Occipital lobe (tissue), 2 donors: Measurements from ENCODE around the gene TBATA. TPM values are rescaled to one million over a fixed set of nuclear protein-coding genes. Genes with fewer than 3 reads are reported as not detected.
"Not testable (repeated sequence)": the region's sequence is repeated elsewhere in the genome, so short reads cannot be mapped to it uniquely, and the experiment has no call there.

Experiments used
- DNase-seq: peaks from one replicate; lab custom pipeline; 2025; lab: John Stamatoyannopoulos, UW
- total RNA-seq: library from RNA; depleted of rRNA; stranded (reverse); fragments of >200 nt; gene quantifications from one replicate; pipeline ENCODE4 v1.2.3, GENCODE V29; 2014

The TBATA gene
- total RNA-seq, 1 donor from 2014 or later, result not detected

GRCh38 chr10:70779511-70780369 is 5.4 kb downstream of the TBATA start:
- DNase-seq, result no peak

- DNase-seq, result no peak
Observed at GRCh38 chr10:70779088-70779487, 6.1 kb downstream of the TBATA start.

- no peak for DNase-seq
Observed at GRCh38 chr10:70778267-70778924, 6.8 kb downstream of the TBATA start.

- DNase-seq, result no peak
Observed at GRCh38 chr10:70777063-70777875, 7.9 kb downstream of the TBATA start.

- no peak for DNase-seq
Observed at GRCh38 chr10:70776455-70777005, 8.6 kb downstream of the TBATA start.

- DNase-seq, result no peak
Observed at GRCh38 chr10:70775679-70776454, 9.3 kb downstream of the TBATA start.

- no peak for DNase-seq
Observed at GRCh38 chr10:70774810-70775678, 10.1 kb downstream of the TBATA start.

GRCh38 chr10:70773965-70774809 is 11.0 kb downstream of the TBATA start:
- no peak for DNase-seq

- no peak for DNase-seq
Observed at GRCh38 chr10:70773461-70773860, 11.7 kb downstream of the TBATA start.

GRCh38 chr10:70772627-70773026 is 12.6 kb downstream of the TBATA start:
- no peak for DNase-seq

- DNase-seq, result no peak
Observed at GRCh38 chr10:70771311-70772194, 13.6 kb downstream of the TBATA start.

GRCh38 chr10:70770516-70770915 is 14.7 kb downstream of the TBATA start:
- DNase-seq, result not testable (repeated sequence)

GRCh38 chr10:70770001-70770400 is 15.2 kb downstream of the TBATA start:
- DNase-seq, result no peak

- DNase-seq, result no peak
Observed at GRCh38 chr10:70769121-70769520, 16.1 kb downstream of the TBATA start.

- DNase-seq, result not testable (repeated sequence)
Observed at GRCh38 chr10:70768026-70768685, 17.0 kb downstream of the TBATA start.

- DNase-seq, result no peak
Observed at GRCh38 chr10:70765794-70766594, 19.2 kb downstream of the TBATA start.

GRCh38 chr10:70763567-70763966 is 21.6 kb downstream of the TBATA start:
- DNase-seq, result no peak
